Esophagus muscularis mucosa (tissue), 3 donors: Measurements from ENCODE around the gene DCHS1.

ENCODE experiments used
- CTCF ChIP-seq, 3 experiments: fragments of 200-600 bp in 2 of 3; fragments of 450-650 bp in 1 of 3; sonication (generic) in 2 of 3; IDR thresholded peaks; one replicate each; pipeline ENCODE4 v1.5.1; 2017 to 2019; ENCODE audit warnings: antibody characterized with exemption in 3 of 3, mild to moderate bottlenecking in 2 of 3, moderate library complexity in 1 of 3
- POLR2A ChIP-seq: fragments of 450-650 bp; IDR thresholded peaks from one replicate; pipeline ENCODE4 v1.6.1; 2017; ENCODE audit warnings: antibody characterized with exemption, moderate library complexity, mild to moderate bottlenecking, low read depth

- TF ChIP-seq CTCF (IDR thresholded peaks at IDR 0.05) (no peak), POLR2A (peak; percentile 46)
Observed at GRCh38 chr11:6606471-6607189, 49.0 kb downstream of the DCHS1 start.
